ENCODE results near the gene SLC13A4.
A peak's percentile ranks its signal among the peaks of the same experiment; 100 is the strongest.
"Not testable (repeated sequence)": the region's sequence is repeated elsewhere in the genome, so short reads cannot be mapped to it uniquely, and the experiment has no call there.

The SLC13A4 gene

GRCh38 chr7:135697276-135698049 is 30.5 kb downstream of the SLC13A4 start:
- DNase-seq = no peak

- DNase-seq = no peak
These were observed 34.4 kb downstream of the SLC13A4 start for GRCh38 chr7:135693558-135693957.

- not testable (repeated sequence) for DNase-seq
These were observed 35.4 kb downstream of the SLC13A4 start for GRCh38 chr7:135692606-135693005.

- DNase-seq = no peak
These were observed 35.9 kb downstream of the SLC13A4 start for GRCh38 chr7:135692055-135692454.

GRCh38 chr7:135690566-135690965 is 37.4 kb downstream of the SLC13A4 start:
- DNase-seq = no peak

GRCh38 chr7:135687466-135687865 is 40.5 kb downstream of the SLC13A4 start:
- no peak for DNase-seq

GRCh38 chr7:135685306-135686084 is 42.5 kb downstream of the SLC13A4 start:
- no peak for DNase-seq

- no peak for DNase-seq
These were observed 43.3 kb downstream of the SLC13A4 start for GRCh38 chr7:135684699-135685098.

GRCh38 chr7:135684136-135684535 is 43.9 kb downstream of the SLC13A4 start:
- DNase-seq = no peak

GRCh38 chr7:135683609-135684008 is 44.4 kb downstream of the SLC13A4 start:
- DNase-seq = no peak

- DNase-seq = no peak
These were observed 45.8 kb downstream of the SLC13A4 start for GRCh38 chr7:135682191-135682590.

GRCh38 chr7:135681762-135682161 is 46.2 kb downstream of the SLC13A4 start:
- no peak for DNase-seq

- DNase-seq = no peak
These were observed 49.1 kb downstream of the SLC13A4 start for GRCh38 chr7:135678612-135679575.

GRCh38 chr7:135673360-135673706 is 54.7 kb downstream of the SLC13A4 start:
- DNase-seq = no peak

GRCh38 chr7:135672560-135673359 is 55.2 kb downstream of the SLC13A4 start:
- peak in 8 of 56 donors; percentile 1 to 24 (median 13) for DNase-seq

GRCh38 chr7:135670179-135670578 is 57.8 kb downstream of the SLC13A4 start:
- DNase-seq = no peak

GRCh38 chr7:135669774-135670173 is 58.2 kb downstream of the SLC13A4 start:
- no peak for DNase-seq

- DNase-seq = not testable (repeated sequence)
These were observed 59.1 kb downstream of the SLC13A4 start for GRCh38 chr7:135668852-135669395.

- not testable (repeated sequence) for DNase-seq
These were observed 60.4 kb downstream of the SLC13A4 start for GRCh38 chr7:135667626-135668025.

GRCh38 chr7:135666846-135667245 is 61.1 kb downstream of the SLC13A4 start:
- no peak for DNase-seq
